ENCODE results near the gene TMEM255B.
"Not testable (repeated sequence)": the region's sequence is repeated elsewhere in the genome, so short reads cannot be mapped to it uniquely, and the experiment has no call there.

Gene TMEM255B

DNA sequence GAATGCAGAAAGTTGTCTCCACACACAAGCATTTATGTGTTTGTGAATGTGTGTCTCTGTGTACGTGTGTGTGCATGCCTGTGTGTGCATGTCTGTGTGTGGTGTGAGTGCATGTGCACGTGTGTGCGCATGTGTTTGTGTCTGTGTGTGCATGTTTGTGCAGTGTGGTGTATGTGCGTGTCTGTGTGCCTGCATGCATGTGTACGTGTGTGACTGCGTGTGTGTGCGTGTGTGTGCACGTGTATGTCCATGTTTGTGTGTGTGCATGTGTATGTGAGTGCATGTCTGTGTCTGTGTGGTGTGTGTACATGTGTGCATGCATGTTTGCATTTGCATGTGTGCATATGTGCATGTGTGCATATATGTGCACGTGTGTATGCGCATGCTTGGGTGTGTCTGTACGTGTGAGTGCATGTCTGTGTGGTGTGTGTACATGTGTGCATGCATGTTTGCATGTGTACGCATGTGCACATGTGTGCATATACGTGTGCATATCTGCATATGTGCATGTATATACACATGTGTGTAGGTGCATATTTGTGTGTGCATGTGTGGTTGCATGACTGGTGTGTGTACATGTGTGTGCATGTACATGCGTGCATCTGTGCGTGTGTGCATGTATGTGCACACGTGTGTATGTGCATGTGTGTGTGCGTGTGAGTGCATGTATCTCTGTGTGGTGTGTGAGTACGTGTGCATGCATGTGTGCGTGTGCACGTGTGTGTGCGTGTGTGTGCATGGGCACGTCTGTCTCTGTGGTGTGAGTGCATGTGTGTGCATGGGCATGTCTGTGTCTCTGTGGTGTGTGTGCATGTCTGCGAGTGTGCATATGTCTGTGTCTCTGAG, 8.2 kb upstream of the TMEM255B start:
- no peak for DNase-seq

DNA sequence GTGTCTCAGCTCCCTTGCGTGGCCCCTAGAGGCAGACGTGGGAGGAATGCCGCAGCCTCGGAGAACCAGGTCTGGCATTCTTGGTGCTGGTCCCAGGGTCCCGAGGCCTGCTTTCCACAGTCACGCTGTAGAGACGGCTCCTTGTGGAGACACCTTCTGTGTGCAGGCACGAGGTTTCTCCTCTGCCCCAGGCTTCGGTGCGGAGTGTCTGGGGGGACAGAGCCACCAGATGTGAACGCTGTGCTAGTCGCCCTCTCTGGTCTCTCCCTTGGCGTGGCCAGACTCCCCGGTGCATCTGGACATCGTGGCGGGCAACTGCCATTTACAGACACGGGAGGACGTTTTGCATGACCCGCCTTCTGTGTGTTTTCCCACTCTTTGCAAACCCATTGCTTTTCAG, 7.5 kb upstream of the TMEM255B start:
- DNase-seq: no peak

DNA sequence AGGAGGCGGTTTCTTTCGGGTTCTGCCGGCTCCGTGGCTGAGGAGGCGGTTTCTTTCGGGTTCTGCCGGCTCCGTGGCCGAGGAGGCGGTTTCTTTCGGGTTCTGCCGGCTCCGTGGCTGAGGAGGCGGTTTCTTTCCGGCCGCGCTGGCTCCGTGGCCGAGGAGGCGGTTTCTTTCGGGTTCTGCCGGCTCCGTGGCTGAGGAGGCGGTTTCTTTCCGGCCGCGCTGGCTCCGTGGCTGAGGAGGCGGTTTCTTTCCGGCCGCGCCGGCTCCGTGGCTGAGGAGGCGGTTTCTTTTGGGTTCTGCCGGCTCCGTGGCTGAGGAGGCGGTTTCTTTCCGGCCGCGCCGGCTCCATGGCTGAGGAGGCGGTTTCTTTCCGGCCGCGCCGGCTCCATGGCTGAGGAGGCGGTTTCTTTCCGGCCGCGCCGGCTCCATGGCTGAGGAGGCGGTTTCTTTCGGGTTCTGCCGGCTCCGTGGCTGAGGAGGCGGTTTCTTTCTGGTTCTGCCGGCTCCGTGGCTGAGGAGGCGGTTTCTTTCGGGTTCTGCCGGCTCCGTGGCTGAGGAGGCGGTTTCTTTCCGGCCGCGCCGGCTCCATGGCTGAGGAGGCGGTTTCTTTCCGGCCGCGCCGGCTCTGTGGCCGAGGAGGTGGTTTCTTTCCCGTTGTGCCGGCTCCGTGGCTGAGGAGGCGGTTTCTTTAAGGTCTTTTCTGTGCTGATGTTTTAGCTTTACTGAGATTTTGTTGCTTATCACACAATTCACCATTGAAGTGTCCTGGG, 6.6 kb upstream of the TMEM255B start:
- not testable (repeated sequence) for DNase-seq

DNA sequence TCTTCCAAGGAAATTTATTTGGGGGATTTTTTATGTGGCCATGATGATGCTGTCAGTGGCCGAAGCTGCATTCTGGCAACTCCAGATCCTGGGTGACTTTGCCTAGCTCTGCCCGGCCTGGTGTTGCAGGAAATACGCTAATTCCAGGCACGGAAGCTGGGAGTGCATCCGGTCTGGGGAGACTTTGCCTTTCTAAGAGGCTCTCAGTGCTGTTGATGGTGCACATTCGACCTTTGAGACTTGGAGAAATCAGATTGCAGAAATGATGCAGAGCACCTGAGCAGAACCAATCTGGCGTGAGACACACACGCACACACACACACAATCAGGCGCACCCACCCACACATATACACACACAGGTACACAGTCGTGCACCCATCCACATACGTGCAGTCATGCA, 5.9 kb upstream of the TMEM255B start:
- DNase-seq: no peak

DNA sequence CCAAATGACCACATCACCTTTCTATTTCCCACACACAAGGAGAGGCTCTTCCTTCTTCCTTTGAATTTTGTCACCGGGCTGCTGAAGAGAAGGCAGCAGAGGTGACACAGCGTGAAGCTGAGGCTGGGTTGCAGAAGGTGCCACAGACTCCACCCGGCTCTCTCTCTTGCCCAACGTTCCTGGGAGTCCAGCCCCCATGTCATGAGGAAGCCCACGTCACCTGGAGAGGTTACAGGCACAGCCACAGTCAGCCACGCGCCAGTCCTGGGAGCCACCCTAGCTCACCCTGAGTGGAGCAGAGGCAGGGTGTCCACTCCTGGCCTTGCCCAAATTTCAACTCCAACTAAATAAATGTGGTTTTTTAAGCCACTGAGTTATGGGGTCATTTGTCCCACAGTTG, 4.8 kb upstream of the TMEM255B start:
- no peak for DNase-seq

GRCh38 chr13:113754691-113755090, 4.3 kb upstream of the TMEM255B start:
- DNase-seq: no peak

DNA sequence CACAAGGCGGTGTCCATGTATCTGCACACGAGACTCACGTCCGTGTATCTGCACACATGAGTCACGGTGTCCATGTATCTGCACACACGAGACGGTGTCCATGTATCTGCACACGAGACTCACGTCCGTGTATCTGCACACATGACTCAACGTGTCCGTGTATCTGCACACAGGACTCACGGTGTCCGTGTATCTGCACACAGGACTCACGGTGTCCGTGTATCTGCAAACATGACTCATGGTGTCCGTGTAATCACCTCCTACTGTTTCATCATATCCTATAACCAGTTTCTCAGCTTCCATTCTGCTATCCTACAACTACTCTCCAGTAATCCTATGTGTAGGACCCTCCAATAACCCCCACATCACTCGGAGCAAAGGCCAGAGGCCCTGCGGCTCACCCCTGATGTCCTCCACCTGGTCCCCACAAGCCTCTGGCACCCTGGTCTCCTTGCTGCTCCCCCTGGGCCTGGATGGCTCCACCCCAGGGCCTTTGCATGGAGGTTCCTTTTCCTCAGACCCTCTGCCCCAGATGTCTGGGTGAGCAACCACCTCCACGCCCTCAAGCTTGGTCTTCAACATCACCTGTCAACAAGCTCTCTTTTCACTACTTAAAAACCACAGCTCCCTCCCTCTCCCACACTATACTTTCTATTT, 2.5 kb upstream of the TMEM255B start:
- no peak for DNase-seq

DNA sequence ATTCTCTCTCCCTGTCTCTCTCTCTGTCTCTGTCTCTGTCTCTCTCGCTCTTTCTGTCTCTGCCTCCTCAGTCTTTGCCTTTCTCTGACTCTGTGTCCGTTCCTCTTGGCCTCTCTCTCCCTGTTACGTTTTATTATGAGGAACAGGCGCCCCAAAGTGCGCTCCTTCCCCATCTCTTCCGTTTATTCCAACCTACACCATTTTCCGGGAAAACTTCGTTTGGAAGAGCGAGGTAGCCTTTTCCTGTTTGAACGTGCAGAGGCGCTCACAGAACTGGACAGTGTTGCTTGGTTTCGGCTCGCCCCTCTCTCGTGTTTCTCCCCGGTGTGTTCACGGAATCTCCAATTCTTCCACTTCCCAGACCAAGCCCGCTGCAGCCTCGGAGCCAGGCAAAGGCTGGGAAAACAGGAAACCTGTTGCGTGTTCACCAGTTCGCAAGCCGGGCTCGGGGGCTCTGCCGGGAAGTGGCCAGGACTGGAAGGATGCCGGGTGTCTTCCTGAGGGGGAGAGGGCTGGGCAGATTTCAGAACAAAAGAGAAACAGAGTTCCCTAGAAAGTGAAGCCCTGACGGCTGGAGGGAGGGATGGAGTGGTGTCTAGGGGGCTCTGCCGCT, 605 bp downstream of the TMEM255B start:
- DNase-seq: no peak

GRCh38 chr13:113761136-113761535, 2.1 kb downstream of the TMEM255B start:
- DNase-seq: no peak

DNA sequence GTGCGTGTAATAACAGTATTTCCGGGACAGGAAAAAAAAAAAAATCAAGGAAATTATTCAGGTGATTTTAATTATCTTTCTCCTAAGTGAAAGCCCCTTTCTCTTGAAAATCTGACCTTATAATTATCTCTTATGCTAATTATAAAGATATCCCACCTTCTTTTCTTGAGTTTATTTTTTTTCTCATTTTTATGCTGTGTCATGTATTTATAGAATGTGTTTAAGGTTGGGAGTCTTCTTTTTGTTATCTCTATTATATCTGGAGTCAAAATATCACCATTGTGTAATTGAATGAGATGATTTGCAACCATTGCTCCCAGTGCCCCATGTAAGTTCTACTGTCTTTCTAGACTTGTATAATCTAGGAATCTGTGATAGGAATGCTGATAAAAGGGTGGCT, 3.0 kb downstream of the TMEM255B start:
- DNase-seq: no peak

- no peak for DNase-seq
Measured at GRCh38 chr13:113762538-113762937, 3.5 kb downstream of the TMEM255B start.

GRCh38 chr13:113763254-113763653, 4.2 kb downstream of the TMEM255B start:
- no peak for DNase-seq

DNA sequence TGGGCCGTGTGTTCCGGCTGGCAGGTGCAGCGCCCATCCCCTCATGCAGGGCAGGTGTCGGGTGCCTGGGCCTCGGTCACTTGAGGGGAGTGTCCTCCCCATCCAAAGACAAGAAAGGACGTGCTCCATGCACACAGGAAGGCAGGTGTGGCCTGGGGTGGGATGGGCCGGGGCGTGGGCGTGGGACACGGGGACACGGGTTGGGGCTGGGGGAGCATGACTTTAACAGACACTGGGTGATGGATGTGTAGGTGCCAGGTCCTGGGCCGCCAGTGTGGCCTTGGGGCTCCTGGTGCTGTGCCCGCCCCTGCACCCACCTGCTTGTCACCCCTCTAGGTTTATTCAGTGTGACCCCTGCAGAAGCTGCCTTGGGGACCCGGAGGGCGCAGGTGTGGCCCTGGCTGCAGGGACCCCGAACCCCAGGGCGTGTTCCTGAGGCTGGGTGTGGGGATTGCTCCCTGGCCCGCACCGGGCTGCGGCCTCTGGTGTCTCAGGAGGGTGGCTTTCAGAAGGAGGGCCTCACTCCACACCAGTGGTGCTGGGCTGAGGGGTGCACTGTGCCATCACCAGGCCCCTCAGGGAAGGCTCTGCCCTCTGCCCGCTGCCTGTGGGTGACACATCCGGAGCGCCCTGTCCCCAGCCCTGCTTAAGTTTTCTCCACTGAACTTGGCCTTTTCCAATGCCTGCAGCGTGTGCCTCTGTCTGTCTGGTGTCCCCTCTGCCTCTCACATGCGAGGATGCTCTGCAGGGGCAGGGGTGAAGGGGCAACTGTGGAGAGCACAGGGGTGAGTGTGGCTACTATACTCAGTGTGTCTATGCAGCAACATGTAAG, 5.2 kb downstream of the TMEM255B start:
- no peak for DNase-seq

- DNase-seq: no peak
Measured at GRCh38 chr13:113764793-113765563, 6.0 kb downstream of the TMEM255B start.

- no peak for DNase-seq
Measured at GRCh38 chr13:113765564-113765910, 6.5 kb downstream of the TMEM255B start.

DNA sequence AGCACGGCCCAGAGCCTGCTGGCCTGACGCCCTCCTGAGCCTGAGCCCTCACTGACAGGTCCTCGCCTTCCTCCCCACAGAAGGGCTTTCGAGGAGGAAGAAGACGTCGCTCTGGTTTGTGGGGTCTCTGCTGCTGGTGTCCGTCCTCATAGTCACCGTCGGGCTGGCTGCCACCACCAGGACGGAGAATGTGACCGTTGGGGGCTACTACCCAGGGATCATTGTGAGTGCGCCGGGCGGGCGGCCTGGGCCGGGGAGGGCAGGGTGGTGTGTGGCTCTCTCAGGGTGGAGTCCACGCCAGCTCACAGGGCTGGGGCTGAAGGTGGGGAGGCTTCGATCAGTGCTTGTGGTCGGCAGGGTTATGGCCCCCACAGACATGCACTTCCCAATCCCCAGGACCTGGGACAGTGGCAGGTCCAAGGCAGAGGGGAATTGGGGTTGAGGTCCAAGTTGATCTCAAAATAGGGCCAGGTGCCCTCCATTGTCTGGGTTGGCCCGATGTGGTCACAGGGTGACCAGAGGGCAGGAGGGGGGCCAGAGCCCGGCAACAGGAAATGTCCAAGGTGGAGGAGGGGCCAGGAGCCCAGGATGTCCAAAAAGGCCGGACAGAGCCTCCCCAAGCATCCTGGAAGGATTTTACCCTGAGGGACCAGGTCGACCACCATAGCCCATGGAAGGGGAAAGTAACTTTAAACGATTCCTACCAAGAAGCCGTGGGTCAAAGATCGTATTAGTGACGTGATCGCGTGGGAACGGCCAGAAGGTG, 7.2 kb downstream of the TMEM255B start:
- DNase-seq: no peak

DNA sequence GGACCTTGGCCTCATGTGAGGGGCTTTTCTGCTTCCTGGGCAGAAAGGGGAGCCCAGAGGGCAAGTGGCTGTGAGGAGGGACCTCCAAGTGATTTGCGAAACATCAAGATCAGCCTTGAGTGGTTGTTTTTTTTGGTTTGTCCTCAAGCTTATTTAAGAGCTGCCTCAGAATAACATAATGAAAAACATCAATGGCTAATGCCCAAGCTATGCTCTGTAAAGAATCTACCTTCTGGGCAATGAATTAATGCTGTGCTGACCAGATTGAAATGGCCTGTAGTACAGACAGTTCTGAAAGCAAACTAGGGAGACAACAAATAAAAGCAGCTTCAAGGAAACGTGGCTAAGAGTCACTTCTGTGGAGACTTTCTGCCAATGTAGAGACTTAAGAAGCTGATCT, 8.3 kb downstream of the TMEM255B start:
- DNase-seq: no peak

DNA sequence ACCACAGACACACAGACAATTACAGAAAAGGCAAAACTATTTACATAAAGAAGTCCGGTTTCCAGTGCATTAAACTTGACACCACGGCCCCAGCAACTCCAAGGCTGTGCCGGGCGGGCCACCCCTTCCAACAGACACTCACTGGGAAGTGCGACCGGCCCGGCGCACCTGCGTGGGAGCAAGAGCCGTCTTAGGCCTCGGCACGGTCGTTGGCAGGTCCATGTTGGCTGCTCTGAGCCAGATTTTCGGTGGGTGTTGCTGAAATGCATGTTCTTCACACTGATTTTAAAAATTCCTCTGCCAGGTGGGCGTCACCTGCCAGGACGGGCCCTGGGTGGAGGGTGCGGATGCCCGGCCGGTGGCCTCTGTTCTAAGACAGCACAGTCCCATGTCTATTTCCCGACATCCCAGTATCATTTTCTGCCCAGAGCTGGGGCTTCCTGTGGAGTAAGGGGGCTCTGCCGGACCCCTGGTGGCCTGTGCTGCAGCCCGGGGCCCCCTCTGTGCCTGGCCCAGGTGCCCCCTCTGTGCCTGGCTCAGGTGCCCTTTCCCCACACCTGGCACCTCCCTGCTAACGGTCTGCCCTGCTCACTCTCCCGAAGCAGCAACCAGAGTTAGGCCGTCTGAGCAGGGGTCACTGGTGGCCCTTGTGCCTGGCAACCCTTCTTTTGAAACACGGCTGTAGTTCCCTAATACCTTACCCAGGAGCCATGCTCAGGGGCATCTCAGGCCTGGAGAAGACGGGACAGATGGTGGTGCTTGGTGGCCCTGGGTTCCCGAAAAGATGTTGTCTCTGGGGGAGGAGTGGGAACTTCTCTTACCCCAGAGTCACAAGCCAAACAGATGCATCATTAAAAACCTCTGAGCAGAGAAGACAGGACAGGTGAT, 9.2 kb downstream of the TMEM255B start:
- no peak for DNase-seq

GRCh38 chr13:113769106-113769505, 10.1 kb downstream of the TMEM255B start:
- no peak for DNase-seq

- no peak for DNase-seq
Measured at GRCh38 chr13:113769881-113770280, 10.9 kb downstream of the TMEM255B start.

Measured in activated CD8-positive, alpha-beta memory T cell treated with anti-CD3 and anti-CD28 coated beads, Interleukin-2, amount 50 U/mL, for 4 hours (primary cell).